ENCODE data around the gene MRPS22. TPM values are rescaled to one million over a fixed set of nuclear protein-coding genes. Genes with fewer than 3 reads are reported as not detected.

The MRPS22 gene
- total RNA-seq, 1 experiment from 2014 or later, result 95.1 TPM

- H3K4me3 ChIP-seq (replicated peaks in 1 of 2; ENCODE audit: low read depth in 1 of 2, low read length in 2 of 2), result peak within 1 kb of the TSS; percentile 89 to 94
- peak within 1 kb of the TSS; percentile 93 for H3K9ac ChIP-seq (ENCODE audit: low read length)
- TF ChIP-seq ATF3 (IDR thresholded peaks at IDR 0.05), result no peak
- TF ChIP-seq JUND (IDR thresholded peaks at IDR 0.05), result 0 out of 2 replicates have a peak, but pooled peaks have one; percentile 48
- peak; percentile 85 for TF ChIP-seq POLR2AphosphoS5 (IDR thresholded peaks at IDR 0.05; ENCODE audit: low read depth, low read length)
- no peak for TF ChIP-seq CTCF (IDR thresholded peaks at IDR 0.05 in 2 of 3, conservative IDR thresholded peaks at IDR 0.05 in 1 of 3; ENCODE audit: borderline replicate concordance in 1 of 3, insufficient read depth in 1 of 3, low read depth in 2 of 3, low read length in 2 of 3)
- TF ChIP-seq CEBPB (IDR thresholded peaks at IDR 0.05; ENCODE audit: low read depth), result no peak
- TF ChIP-seq ZBTB33 (IDR thresholded peaks at IDR 0.05; ENCODE audit: extremely low read depth, insufficient replicate concordance, low read length), result peak; percentile 98
- peak; percentile 71 for TF ChIP-seq SIN3A (IDR thresholded peaks at IDR 0.05; ENCODE audit: low read depth)
- TF ChIP-seq POLR2A (IDR thresholded peaks at IDR 0.05; ENCODE audit: borderline replicate concordance, extremely low read depth, insufficient read depth, insufficient read length), result peak; percentile 64
- TF ChIP-seq FOSL1 (IDR thresholded peaks at IDR 0.05; ENCODE audit: low read depth), result peak; percentile 53
- peak; percentile 90 for TF ChIP-seq ZFX (IDR thresholded peaks at IDR 0.05)
- peak; percentile 36; the same call in 1 of the 2 replicates for TF ChIP-seq SP1 (IDR thresholded peaks at IDR 0.05; ENCODE audit: low read depth)
- TF ChIP-seq MAX (IDR thresholded peaks at IDR 0.05), result peak; percentile 65
- TF ChIP-seq EGR1 (IDR thresholded peaks at IDR 0.05; ENCODE audit: low read depth), result peak; percentile 53; the same call in 1 of the 2 replicates
- no peak for TF ChIP-seq TCF7L2 (IDR thresholded peaks at IDR 0.05; ENCODE audit: borderline replicate concordance, extremely low read depth, insufficient read depth, insufficient read length)
- TF ChIP-seq EZH2 (IDR thresholded peaks at IDR 0.05), result no peak
- peak; percentile 0 for TF ChIP-seq YY1 (IDR thresholded peaks at IDR 0.05; ENCODE audit: extremely low read depth, insufficient replicate concordance, low read depth, low read length)
- peak; percentile 80 for TF ChIP-seq ELF1 (IDR thresholded peaks at IDR 0.05; ENCODE audit: borderline replicate concordance, low read depth)
- BruUV-seq (replicated peaks), result no TSS peak
- ATAC-seq (peak; percentile 95), DNase-seq (ENCODE audit: low read depth, low spot score) (peak; percentile 98)
- no peaks in the 10 kb centered on the region for H3K36me3 ChIP-seq (ENCODE audit: control insufficient read depth in 1 of 2, insufficient read depth in 2 of 2, low read length in 2 of 2)
- ChIA-PET POLR2A (interaction anchor here (0.8 to 1.4 kb wide), 3 partner anchors 8 to 145 kb away, joined by 3 to 4 read pairs (median 3); no protein-coding TSS in a partner anchor), RAD21 (ENCODE audit: low non-redundant PET in 1 of 2, low total read pairs in 2 of 2, uncharacterized antibody in 2 of 2, unreplicated experiment in 2 of 2) (interaction anchor here in 1 of 2 experiments (0.6 kb wide), 1 partner anchor 8 kb away, joined by 3 read pairs; no protein-coding TSS in a partner anchor), CTCF (interaction anchor here (0.7 to 1.9 kb wide), 3 partner anchors 36 to 466 kb away, joined by 4 to 12 read pairs (median 5); no protein-coding TSS in a partner anchor)
- peak within 1 kb of the TSS; percentile 88 for H3K27ac ChIP-seq (ENCODE audit: low read depth, low read length)
- no peaks in the 10 kb centered on the region for H3K9me2 ChIP-seq (ENCODE audit: insufficient read depth)
- H2AFZ ChIP-seq (ENCODE audit: low read depth, low read length, poor library complexity, severe bottlenecking), result no peak within 1 kb of the TSS
- H3K79me2 ChIP-seq (ENCODE audit: insufficient read depth, low read length), result peaks cover 46% of the 10 kb centered on the region
- H4K20me1 ChIP-seq (ENCODE audit: insufficient read depth), result no peaks in the 10 kb centered on the region
- peak within 1 kb of the TSS; percentile 85 for H3K4me2 ChIP-seq (ENCODE audit: low read length)
- no peaks in the 10 kb centered on the region for H3K9me3 ChIP-seq (ENCODE audit: control insufficient read depth in 1 of 2, insufficient read depth in 1 of 2, low read depth in 1 of 2, low read length in 2 of 2)
- peaks cover 10 to 18% of the 10 kb centered on the region in 2 experiments for H3K4me1 ChIP-seq (ENCODE audit: control insufficient read depth in 1 of 2, insufficient read depth in 2 of 2, low read length in 2 of 2)
- H3K27me3 ChIP-seq (ENCODE audit: insufficient read depth, low read length), result no peaks in the 10 kb centered on the region
- intact Hi-C loops (cut with micrococcal nuclease), result no loop called here
Measured at GRCh38 chr3:139389552-139390368, 45.9 kb downstream of the MRPS22 start, which contains the start of gene COPB2. COPB2 (minus strand) TSS chr3:139389647; CDS start chr3:139389550, 97 bp downstream.

Measured in HCT116 (cell line).